Vagina (tissue), 2 donors: ENCODE data around the gene DGCR8.

Experiments
- POLR2A ChIP-seq, 2 donors: fragments of 450-650 bp; IDR thresholded peaks; one replicate each; pipeline ENCODE4 v1.6.1; 2017; ENCODE audit warnings: antibody characterized with exemption in 2 of 2, mild to moderate bottlenecking in 2 of 2, moderate library complexity in 2 of 2
- POLR2AphosphoS5 ChIP-seq, 2 donors: sonication (generic); formaldehyde crosslinking; IDR thresholded peaks; one replicate each; pipeline ENCODE4 v1.9.0; 2017; ENCODE audit warnings: antibody characterized with exemption in 2 of 2, mild to moderate bottlenecking in 2 of 2, low read depth in 1 of 2; ENCODE audit not compliant: insufficient read depth in 1 of 2
- TF ChIP-seq, protein P1 (sequence below), 3 experiments: fragments of 450-650 bp in 2 of 3; fragments of 200-600 bp in 1 of 3; sonication (generic) in 1 of 3; IDR thresholded peaks; one replicate each; pipeline ENCODE4 v1.5.1; 2017 to 2019; ENCODE audit warnings: antibody characterized with exemption in 3 of 3, mild to moderate bottlenecking in 2 of 3, moderate library complexity in 2 of 3

- TF ChIP-seq, protein P1, sequence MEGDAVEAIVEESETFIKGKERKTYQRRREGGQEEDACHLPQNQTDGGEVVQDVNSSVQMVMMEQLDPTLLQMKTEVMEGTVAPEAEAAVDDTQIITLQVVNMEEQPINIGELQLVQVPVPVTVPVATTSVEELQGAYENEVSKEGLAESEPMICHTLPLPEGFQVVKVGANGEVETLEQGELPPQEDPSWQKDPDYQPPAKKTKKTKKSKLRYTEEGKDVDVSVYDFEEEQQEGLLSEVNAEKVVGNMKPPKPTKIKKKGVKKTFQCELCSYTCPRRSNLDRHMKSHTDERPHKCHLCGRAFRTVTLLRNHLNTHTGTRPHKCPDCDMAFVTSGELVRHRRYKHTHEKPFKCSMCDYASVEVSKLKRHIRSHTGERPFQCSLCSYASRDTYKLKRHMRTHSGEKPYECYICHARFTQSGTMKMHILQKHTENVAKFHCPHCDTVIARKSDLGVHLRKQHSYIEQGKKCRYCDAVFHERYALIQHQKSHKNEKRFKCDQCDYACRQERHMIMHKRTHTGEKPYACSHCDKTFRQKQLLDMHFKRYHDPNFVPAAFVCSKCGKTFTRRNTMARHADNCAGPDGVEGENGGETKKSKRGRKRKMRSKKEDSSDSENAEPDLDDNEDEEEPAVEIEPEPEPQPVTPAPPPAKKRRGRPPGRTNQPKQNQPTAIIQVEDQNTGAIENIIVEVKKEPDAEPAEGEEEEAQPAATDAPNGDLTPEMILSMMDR (IDR thresholded peaks at IDR 0.05), result no peak
- TF ChIP-seq POLR2AphosphoS5 (IDR thresholded peaks at IDR 0.05; ENCODE audit: insufficient read depth in 1 of 2, low read depth in 1 of 2) (no peak), POLR2A (IDR thresholded peaks at IDR 0.05) (no peak)
These were observed 22.3 kb downstream of the DGCR8 start for GRCh38 chr22:20102203-20102780.
